C4-2B (cell line): ENCODE data around the gene NBAS.

Source experiments
- H3K27ac ChIP-seq: fragments of 450-650 bp; 2 replicates; pipeline ENCODE4 v1.5.1; 2017
- ZFX ChIP-seq: fragments of 450-650 bp; IDR thresholded peaks from 2 replicates; pipeline ENCODE4 v1.6.1; 2017
- TF ChIP-seq, protein P1 (sequence below): fragments of 450-650 bp; conservative IDR thresholded peaks from 2 replicates; pipeline ENCODE4 v1.5.1; 2017; ENCODE audit warnings: mild to moderate bottlenecking

Gene NBAS

DNA sequence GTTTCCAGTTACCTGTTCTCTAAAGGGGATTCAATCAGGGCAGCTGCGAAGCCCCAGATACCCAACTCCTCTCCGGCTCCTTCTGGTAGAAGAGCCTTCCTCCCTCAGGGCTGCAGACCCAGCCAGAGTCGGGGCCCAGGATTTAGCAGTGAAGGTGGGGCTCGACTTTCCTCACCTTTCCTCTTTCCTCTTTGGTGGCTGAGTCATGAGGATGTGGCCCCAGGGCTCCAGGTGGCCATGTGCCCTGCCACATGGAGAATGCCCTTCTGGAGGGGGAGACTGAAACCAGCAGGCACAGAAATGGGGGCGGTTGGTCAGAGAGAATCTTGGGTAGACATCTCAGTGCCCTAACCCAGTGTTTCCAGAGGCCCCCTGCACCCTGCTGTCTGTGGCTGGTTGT is 402.6 kb downstream of the NBAS start:
- TF ChIP-seq ZFX: no peak
- TF ChIP-seq, protein P1, sequence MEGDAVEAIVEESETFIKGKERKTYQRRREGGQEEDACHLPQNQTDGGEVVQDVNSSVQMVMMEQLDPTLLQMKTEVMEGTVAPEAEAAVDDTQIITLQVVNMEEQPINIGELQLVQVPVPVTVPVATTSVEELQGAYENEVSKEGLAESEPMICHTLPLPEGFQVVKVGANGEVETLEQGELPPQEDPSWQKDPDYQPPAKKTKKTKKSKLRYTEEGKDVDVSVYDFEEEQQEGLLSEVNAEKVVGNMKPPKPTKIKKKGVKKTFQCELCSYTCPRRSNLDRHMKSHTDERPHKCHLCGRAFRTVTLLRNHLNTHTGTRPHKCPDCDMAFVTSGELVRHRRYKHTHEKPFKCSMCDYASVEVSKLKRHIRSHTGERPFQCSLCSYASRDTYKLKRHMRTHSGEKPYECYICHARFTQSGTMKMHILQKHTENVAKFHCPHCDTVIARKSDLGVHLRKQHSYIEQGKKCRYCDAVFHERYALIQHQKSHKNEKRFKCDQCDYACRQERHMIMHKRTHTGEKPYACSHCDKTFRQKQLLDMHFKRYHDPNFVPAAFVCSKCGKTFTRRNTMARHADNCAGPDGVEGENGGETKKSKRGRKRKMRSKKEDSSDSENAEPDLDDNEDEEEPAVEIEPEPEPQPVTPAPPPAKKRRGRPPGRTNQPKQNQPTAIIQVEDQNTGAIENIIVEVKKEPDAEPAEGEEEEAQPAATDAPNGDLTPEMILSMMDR: no peak
- no peak overlapping the region for H3K27ac ChIP-seq

DNA sequence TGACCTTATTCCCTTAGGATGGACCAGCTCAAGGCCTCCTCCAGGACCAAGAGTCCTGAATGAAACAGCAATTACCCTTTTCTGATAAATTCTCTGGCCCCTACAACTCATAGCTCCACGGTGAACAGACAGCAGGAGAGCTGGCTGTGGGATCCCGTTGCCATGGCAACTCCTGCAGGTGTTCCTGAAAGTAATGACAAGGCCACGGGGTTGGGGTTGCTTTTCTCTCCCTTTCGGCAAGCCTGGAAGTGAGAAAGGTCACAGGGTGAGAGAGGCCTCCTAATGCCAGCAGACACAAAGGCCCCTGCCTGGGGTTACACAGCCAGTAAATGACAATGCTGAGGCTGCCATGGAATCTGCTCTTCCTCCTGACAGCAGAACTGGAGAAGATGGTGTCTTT is 403.0 kb downstream of the NBAS start:
- no peak for TF ChIP-seq ZFX
- TF ChIP-seq, protein P1: no peak
- no peak overlapping the region for H3K27ac ChIP-seq

DNA sequence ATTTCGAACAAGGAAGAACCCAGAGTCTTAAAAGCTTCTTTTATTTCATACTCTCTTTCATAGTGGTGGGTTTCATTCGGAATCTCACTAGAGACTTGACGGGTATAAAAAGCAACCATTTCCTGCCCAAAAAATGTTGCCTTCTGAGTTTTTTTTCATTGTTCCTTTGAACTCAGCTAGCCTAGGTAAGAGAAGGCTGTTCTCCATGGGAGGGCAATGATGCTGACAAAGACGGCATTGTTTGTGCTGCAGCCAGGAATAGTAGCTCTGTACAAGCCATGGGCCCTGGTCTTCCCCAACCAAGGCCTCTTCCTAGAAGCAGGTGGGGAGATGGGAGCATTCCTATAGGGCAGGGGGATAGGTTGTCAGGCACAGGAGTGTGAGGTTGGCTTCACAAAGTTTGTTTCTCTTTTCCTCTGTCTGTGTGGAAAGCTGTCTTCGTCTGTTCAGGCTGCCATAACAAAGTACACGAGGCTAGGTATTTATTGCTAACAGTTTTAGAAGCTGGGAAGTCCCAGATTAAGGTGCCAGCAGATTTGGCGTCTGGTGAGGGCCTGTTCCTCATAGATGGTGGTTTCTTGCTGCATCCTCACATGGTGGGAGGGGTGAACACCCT is 405.1 kb downstream of the NBAS start:
- TF ChIP-seq, protein P1: no peak
- no peak for TF ChIP-seq ZFX
- no peak overlapping the region for H3K27ac ChIP-seq

DNA sequence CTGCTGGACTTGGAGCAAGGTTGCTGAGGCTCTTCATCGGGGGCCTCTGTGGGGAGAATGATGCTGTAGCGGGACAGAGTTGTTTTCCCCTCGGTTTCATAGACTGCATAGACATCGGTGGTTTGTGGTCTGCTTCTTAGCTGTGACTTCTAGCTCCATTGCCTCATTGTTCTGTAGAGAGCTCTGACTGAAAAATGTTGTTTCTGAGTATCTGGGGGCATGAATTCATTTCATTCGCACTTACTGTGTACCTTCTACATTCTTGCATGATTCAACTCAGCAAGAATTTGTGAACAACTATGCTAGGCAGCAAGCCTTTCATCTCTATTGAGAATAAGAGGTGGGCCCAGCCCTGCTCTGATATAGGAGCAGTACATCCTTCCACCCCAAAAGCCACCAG is 406.8 kb downstream of the NBAS start:
- no peak for TF ChIP-seq ZFX
- TF ChIP-seq, protein P1: no peak
- H3K27ac ChIP-seq: no peak overlapping the region

DNA sequence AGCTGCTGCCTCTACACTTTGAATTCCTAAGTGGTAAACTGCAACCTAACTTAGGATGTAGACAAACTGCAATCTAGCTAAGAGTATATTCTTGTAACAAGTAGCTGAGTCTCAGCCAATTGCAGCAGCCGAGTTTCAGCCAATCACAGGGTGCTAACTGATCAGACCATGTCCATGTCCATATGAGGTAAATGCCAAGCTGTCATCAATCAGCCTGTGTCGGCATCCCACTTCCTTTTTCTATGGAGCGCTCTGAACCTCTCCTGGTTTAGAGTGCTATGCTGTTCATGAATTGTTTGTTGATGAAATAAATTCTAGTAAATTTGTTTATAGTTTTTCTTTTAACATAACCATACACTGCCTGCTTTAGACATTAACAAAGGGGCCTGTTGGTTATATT is 408.8 kb downstream of the NBAS start:
- no peak overlapping the region for H3K27ac ChIP-seq
- TF ChIP-seq, protein P1: no peak
- TF ChIP-seq ZFX: no peak

DNA sequence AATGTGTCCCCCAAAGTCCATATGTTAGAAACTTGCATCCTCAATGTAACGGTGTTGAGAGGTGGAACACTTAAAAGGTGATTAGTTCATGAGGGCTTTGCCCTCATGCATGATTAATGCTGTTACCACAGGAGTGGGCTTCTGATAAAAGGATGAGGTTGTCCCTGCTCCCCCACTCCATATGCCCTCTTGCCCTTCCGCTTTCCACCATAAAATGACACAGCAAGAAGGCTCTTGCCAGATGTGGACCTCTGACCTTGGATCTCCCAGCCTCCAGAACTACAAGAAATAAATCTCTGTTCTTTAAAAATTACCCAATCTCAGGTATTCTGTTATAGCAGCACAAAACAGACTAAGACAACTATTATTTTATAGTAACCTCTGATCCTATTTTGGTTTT is 412.1 kb downstream of the NBAS start:
- H3K27ac ChIP-seq: no peak overlapping the region
- no peak for TF ChIP-seq ZFX
- TF ChIP-seq, protein P1: no peak

DNA sequence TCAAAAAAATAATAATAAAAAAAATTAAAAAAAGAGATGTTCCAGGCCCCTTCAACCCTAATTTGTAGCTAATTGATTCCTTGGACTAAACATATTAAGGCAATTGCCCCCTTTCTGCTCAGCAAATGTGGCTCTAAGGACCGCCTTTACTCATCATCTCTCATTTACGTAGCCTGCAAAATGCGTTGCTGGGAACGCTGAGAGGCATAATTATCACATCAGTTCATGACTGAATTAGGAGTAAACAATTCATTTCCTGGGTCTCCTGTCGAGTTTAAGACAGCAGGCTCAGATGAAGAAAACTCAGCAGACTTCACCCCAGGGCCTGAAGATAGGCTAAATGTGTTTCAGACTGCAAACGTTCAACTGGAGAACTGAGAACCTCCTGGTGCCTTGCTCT is 413.5 kb downstream of the NBAS start:
- H3K27ac ChIP-seq: no peak overlapping the region
- TF ChIP-seq ZFX: no peak
- TF ChIP-seq, protein P1: no peak
